ENCODE results near the gene PRDX2.

The PRDX2 gene

DNA sequence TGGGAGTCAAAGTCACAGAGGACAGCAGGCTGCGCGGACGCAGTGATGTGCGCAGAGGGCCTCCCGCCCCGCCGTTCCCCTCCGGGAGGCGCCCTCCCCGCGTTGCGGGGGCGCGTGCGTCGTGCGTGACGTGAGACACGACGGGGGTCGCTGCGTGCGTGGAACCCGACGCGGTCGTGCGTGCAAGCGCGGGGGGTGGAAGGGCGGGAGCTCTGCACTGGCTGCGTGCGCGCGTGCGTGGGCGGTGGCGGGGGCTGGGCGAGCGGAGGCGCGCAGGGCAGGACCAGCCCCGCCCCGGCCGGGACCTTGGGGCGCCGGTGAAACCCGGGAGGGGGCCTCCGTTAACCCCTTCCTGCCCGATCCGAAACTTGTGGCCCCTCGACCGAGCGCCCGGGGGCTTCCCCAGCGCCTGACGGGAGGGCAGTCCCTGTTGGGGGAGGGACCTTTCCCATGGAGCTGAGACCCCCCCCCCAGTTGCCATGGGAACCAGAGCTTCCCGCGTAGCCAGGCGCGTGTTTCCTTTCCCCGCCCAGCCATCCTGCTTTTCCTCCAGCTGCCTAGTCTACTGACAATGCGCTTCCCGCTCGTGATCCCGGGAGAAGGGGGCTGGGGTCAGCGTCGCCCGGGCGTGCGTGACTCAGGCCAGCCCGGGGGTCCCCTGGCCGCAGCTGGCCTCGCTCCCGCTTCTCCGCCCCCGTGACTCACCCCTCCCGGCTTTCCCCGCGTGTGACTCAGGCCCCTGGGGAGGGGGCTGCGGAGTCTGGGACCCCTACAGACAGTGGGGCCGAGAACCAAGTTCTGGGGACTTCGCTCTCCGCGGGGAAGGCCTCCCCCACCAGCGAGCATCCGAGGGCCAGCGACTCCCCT lies 18.9 kb downstream of the PRDX2 start:
- peaks cover 3% of the 10 kb centered on the region for H3K27me3 ChIP-seq (ENCODE audit: insufficient read depth, insufficient read length)
- peak overlapping the region; percentile 86 for H3K9ac ChIP-seq (ENCODE audit: insufficient read length, low read depth)
- no peaks in the 10 kb centered on the region for H3K36me3 ChIP-seq (ENCODE audit: insufficient read depth, insufficient read length, low read length)
- H3K4me1 ChIP-seq (ENCODE audit: insufficient read depth, insufficient read length) = peaks cover 23% of the 10 kb centered on the region
- DNase-seq (ENCODE audit: low read depth, low spot score) = no peak
- TF ChIP-seq YY1 (IDR thresholded peaks at IDR 0.05; ENCODE audit: insufficient read depth, insufficient read length) (no peak), SUZ12 (IDR thresholded peaks at IDR 0.05; ENCODE audit: extremely low read depth, insufficient read depth, insufficient read length) (no peak), ZNF274 (IDR thresholded peaks at IDR 0.05; ENCODE audit: low read depth, low read length) (no peak)
- peak overlapping the region; percentile 59 for H3K4me3 ChIP-seq (ENCODE audit: insufficient read length, low read depth)
- no peaks in the 10 kb centered on the region for H3K9me3 ChIP-seq (ENCODE audit: insufficient read depth, low read length)

DNA sequence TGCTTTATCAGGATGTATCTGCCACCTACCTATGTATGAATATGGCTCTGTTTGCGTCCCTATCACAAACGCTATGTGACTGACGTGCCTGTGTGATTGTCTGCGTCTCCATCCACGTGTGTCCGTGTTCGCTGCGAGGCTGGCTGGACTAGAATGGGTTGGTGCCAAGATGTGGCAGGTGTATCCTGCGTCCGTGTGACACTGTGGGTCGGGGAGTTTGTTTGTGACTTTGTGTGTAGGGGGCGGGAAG lies 19.5 kb downstream of the PRDX2 start:
- no peak for DNase-seq (ENCODE audit: low read depth, low spot score)
- Histone ChIP-seq H3K9me3 (ENCODE audit: insufficient read depth, low read length) (no peaks in the 10 kb centered on the region), H3K9ac (ENCODE audit: insufficient read length, low read depth) (peak overlapping the region; percentile 86), H3K4me3 (ENCODE audit: insufficient read length, low read depth) (peak overlapping the region; percentile 59), H3K27me3 (ENCODE audit: insufficient read depth, insufficient read length) (peaks cover 3% of the 10 kb centered on the region), H3K36me3 (ENCODE audit: insufficient read depth, insufficient read length, low read length) (no peaks in the 10 kb centered on the region), H3K4me1 (ENCODE audit: insufficient read depth, insufficient read length) (peaks cover 26% of the 10 kb centered on the region)
- no peak for TF ChIP-seq ZNF274 (IDR thresholded peaks at IDR 0.05; ENCODE audit: low read depth, low read length)
- no peak for TF ChIP-seq YY1 (IDR thresholded peaks at IDR 0.05; ENCODE audit: insufficient read depth, insufficient read length)
- no peak for TF ChIP-seq SUZ12 (IDR thresholded peaks at IDR 0.05; ENCODE audit: extremely low read depth, insufficient read depth, insufficient read length)

- TF ChIP-seq YY1 (IDR thresholded peaks at IDR 0.05; ENCODE audit: insufficient read depth, insufficient read length) (no peak), SUZ12 (IDR thresholded peaks at IDR 0.05; ENCODE audit: extremely low read depth, insufficient read depth, insufficient read length) (no peak), ZNF274 (IDR thresholded peaks at IDR 0.05; ENCODE audit: low read depth, low read length) (no peak)
- Histone ChIP-seq H3K4me1 (ENCODE audit: insufficient read depth, insufficient read length) (peaks cover 23% of the 10 kb centered on the region), H3K9ac (ENCODE audit: insufficient read length, low read depth) (peak overlapping the region; percentile 86), H3K27me3 (ENCODE audit: insufficient read depth, insufficient read length) (peaks cover 3% of the 10 kb centered on the region), H3K9me3 (ENCODE audit: insufficient read depth, low read length) (no peaks in the 10 kb centered on the region), H3K36me3 (ENCODE audit: insufficient read depth, insufficient read length, low read length) (peaks cover 3% of the 10 kb centered on the region), H3K4me3 (ENCODE audit: insufficient read length, low read depth) (peak overlapping the region; percentile 72)
- DNase-seq (ENCODE audit: low read depth, low spot score) = no peak
Observed at GRCh38 chr19:12779162-12779993, 22.2 kb downstream of the PRDX2 start.

DNA sequence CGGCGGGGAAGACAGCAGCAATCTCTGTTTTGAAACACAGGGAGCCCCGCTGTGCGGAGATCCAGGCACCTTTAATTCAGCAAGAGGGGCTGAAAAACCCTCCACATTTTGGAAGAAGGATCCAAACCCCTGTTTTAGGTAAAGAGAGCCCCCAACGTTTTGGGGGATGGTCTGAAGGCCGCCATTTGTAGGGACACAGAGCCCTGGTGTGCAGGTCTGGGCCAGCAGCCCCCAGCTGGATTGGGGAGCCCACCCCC lies 22.8 kb downstream of the PRDX2 start:
- TF ChIP-seq ZNF274 (IDR thresholded peaks at IDR 0.05; ENCODE audit: low read depth, low read length) (no peak), YY1 (IDR thresholded peaks at IDR 0.05; ENCODE audit: insufficient read depth, insufficient read length) (no peak), SUZ12 (IDR thresholded peaks at IDR 0.05; ENCODE audit: extremely low read depth, insufficient read depth, insufficient read length) (no peak)
- Histone ChIP-seq H3K4me3 (ENCODE audit: insufficient read length, low read depth) (peak overlapping the region; percentile 72), H3K27me3 (ENCODE audit: insufficient read depth, insufficient read length) (peaks cover 3% of the 10 kb centered on the region), H3K36me3 (ENCODE audit: insufficient read depth, insufficient read length, low read length) (peaks cover 4% of the 10 kb centered on the region), H3K9me3 (ENCODE audit: insufficient read depth, low read length) (no peaks in the 10 kb centered on the region), H3K4me1 (ENCODE audit: insufficient read depth, insufficient read length) (peaks cover 23% of the 10 kb centered on the region), H3K9ac (ENCODE audit: insufficient read length, low read depth) (peak overlapping the region; percentile 86)
- DNase-seq (ENCODE audit: low read depth, low spot score) = no peak

- H3K36me3 ChIP-seq (ENCODE audit: insufficient read depth, insufficient read length, low read length) = peaks cover 4% of the 10 kb centered on the region
- peaks cover 3% of the 10 kb centered on the region for H3K27me3 ChIP-seq (ENCODE audit: insufficient read depth, insufficient read length)
- H3K4me3 ChIP-seq (ENCODE audit: insufficient read length, low read depth) = peak overlapping the region; percentile 72
- peaks cover 19% of the 10 kb centered on the region for H3K4me1 ChIP-seq (ENCODE audit: insufficient read depth, insufficient read length)
- DNase-seq (ENCODE audit: low read depth, low spot score) = no peak
- TF ChIP-seq SUZ12 (IDR thresholded peaks at IDR 0.05; ENCODE audit: extremely low read depth, insufficient read depth, insufficient read length) (no peak), ZNF274 (IDR thresholded peaks at IDR 0.05; ENCODE audit: low read depth, low read length) (no peak), YY1 (IDR thresholded peaks at IDR 0.05; ENCODE audit: insufficient read depth, insufficient read length) (no peak)
- peak overlapping the region; percentile 86 for H3K9ac ChIP-seq (ENCODE audit: insufficient read length, low read depth)
- H3K9me3 ChIP-seq (ENCODE audit: insufficient read depth, low read length) = no peaks in the 10 kb centered on the region
Observed at GRCh38 chr19:12778017-12778904, 23.3 kb downstream of the PRDX2 start.

GRCh38 chr19:12777217-12778016 lies 24.2 kb downstream of the PRDX2 start:
- peaks cover 4% of the 10 kb centered on the region for H3K36me3 ChIP-seq (ENCODE audit: insufficient read depth, insufficient read length, low read length)
- H3K9ac ChIP-seq (ENCODE audit: insufficient read length, low read depth) = peak overlapping the region; percentile 86
- H3K4me3 ChIP-seq (ENCODE audit: insufficient read length, low read depth) = peak overlapping the region; percentile 72
- peaks cover 19% of the 10 kb centered on the region for H3K4me1 ChIP-seq (ENCODE audit: insufficient read depth, insufficient read length)
- peaks cover 3% of the 10 kb centered on the region for H3K27me3 ChIP-seq (ENCODE audit: insufficient read depth, insufficient read length)
- no peaks in the 10 kb centered on the region for H3K9me3 ChIP-seq (ENCODE audit: insufficient read depth, low read length)
- no peak for DNase-seq (ENCODE audit: low read depth, low spot score)
- TF ChIP-seq YY1 (IDR thresholded peaks at IDR 0.05; ENCODE audit: insufficient read depth, insufficient read length) (no peak), ZNF274 (IDR thresholded peaks at IDR 0.05; ENCODE audit: low read depth, low read length) (no peak), SUZ12 (IDR thresholded peaks at IDR 0.05; ENCODE audit: extremely low read depth, insufficient read depth, insufficient read length) (no peak)

Data from NT2/D1 (cell line).